Activated CD4-positive, alpha-beta T cell treated with anti-CD3 and anti-CD28 coated beads for 48 hours (primary cell): ENCODE measurements around the gene DAPL1.
A peak's percentile ranks its signal among the peaks of the same experiment; 100 is the strongest.

Experiments used
- DNase-seq: peaks from one replicate; pipeline ENCODE4 v3.0.0-alpha.2; 2020

The DAPL1 gene, protein sequence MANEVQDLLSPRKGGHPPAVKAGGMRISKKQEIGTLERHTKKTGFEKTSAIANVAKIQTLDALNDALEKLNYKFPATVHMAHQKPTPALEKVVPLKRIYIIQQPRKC

DNA sequence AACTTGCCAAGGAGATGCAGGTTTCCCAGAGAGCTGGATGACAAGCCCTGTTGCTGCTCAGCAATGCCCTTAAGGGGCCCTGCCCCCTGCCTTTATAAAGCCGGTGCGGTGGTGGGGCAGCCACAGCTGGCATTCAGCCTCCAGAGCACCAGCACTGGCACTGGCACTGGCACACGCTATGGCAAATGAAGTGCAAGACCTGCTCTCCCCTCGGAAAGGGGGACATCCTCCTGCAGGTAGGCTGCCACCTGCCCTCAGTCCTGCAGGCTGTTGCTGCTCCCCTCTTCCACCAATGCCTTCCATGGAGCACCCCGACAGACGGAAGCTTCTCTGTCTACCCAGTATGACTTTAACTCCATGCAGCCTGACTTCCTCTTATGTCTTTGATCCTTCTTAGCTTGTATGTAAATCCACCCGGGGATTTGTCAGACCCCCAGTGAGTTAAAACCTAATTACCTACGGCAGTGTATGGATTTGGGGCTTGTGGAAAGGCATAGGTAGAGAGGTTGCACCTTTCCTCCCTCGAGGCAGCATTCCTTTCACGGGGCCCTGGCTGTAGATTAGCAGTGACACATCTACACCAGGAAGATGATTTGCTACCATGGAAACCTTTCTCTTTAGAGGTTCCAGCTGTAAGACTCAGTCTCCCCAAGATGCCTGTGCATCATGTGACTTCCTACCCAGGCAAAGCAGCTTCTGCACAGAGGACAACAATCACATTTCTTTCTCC lies at the start of gene DAPL1:
TSS of gene DAPL1 (plus strand) at position 123 of the 730 bp plus-strand sequence. CDS start at position 179, 56 bp downstream.
- DNase-seq, result no peak

DNA sequence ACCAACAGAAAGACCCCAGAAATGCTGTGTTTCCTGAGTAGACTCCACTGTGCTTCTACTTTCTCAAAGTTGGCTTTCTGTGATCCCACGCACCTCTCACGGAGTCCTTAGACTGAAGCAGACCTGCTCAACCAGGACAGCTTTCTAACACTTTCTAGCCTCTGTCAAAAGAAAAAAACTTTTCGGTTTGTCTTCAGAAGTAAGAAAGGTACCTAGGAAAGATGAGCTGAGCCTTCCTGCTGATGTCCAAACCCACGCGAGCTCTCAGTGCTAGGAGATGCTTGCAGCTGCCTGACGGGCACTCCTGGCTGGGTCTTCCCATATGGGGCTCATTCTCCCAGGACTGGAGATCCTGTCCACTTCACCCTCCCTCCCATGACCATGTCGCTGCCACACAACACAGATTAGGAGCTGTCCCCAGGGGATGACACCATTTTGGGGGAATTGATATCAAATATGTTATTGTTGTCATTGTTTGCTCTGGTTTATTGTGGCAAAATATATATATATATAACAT lies 49.2 kb upstream of the DAPL1 start:
- DNase-seq, result no peak

DNA sequence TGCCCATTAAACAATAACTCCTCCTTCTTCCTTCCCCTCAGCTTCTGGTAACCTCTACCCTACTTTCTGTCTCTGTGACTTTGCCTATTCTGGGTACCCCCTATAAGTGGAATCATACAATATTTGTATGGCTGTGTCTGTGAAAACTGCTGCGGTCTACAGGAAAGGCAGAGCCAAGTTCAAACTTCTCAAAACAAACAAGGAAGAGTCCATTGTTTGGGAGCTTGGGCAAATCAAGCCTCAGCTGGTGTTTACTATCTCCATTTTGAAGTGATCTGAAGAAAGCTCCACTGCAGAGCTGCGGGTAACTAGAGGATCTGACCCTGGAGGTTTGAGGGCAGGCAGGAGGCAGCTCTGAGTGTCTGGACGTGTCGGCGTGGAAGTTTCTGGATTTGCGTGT lies 48.6 kb upstream of the DAPL1 start:
- no peak for DNase-seq

DNA sequence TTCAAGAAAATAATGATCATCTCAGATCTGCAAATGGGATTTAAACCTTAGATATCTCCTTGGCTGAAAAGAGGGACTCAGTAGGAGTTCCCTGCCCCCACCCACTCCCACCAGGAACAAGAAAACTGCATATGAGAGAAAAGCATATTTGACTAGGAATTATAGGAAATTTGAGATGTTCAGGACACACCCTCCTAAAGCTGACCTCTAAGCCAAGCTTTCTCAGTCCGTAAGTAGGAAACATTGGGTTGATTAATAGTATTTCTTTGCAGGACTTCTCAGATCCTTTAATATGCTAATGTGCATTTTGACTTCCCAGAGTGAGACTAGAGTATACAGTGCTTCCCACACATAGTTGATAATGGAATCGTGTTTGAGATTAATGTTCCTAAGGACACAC lies 47.8 kb upstream of the DAPL1 start:
- DNase-seq, result no peak

DNA sequence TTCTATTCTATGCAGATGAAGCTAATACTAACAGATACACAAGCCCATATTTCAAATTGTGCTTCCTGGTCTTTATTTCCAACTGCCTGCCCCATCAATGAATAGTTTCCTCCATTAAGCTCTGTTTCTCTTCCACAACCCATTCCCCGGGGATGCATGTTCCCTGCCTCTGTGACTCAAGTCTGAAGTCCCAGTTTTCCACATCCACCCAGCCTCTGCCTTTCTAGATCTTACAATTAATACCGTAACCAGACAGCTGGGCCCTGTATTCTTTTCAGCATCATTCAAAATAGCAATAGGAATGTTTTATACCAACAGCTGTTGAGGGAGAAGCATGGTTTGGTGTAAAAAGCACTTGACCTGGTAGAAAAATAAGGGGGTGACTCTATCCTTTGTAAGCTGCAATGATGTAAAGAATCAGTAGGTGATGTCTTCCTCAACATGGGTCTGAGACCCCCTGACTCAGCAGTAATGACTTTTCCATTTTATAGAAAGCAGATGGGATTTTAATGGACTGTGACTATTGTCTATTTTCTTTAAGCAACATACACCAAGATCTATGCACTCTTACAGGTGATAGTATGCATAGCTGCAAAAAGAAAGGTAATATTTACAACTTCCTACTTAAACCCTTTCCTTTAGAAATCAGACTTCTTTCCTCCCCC lies 46.1 kb upstream of the DAPL1 start:
- no peak for DNase-seq

DNA sequence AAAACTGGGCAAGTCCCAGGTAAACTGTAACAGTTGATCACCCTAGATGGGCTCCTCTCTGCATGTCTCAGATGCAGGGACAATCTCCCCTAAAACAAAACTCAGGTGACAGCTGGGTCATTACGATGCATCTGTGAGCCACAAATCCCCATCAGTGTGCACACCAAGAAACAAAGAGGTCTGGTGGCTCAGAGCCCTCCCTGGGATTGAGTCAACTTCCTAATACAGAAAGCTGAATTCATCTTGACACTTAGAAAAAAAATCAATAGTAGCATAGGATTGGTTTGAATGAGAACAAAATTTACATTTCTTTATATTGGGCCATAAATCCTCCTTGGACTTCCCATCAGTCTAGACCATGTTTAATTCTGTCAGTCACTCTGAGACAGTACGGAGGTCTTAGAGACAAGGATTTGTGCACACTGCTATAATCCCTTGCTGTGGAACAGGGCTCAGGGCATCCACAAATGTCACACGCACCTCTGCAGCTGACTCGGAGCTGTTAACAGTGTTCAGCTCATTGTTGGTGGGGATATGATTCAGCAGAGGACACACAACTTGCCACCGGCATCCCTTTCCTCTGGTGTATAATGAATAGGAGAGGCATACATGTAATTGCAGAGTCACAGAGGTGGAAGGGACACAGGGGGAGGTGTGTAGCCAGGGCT lies 44.5 kb upstream of the DAPL1 start:
- no peak for DNase-seq

DNA sequence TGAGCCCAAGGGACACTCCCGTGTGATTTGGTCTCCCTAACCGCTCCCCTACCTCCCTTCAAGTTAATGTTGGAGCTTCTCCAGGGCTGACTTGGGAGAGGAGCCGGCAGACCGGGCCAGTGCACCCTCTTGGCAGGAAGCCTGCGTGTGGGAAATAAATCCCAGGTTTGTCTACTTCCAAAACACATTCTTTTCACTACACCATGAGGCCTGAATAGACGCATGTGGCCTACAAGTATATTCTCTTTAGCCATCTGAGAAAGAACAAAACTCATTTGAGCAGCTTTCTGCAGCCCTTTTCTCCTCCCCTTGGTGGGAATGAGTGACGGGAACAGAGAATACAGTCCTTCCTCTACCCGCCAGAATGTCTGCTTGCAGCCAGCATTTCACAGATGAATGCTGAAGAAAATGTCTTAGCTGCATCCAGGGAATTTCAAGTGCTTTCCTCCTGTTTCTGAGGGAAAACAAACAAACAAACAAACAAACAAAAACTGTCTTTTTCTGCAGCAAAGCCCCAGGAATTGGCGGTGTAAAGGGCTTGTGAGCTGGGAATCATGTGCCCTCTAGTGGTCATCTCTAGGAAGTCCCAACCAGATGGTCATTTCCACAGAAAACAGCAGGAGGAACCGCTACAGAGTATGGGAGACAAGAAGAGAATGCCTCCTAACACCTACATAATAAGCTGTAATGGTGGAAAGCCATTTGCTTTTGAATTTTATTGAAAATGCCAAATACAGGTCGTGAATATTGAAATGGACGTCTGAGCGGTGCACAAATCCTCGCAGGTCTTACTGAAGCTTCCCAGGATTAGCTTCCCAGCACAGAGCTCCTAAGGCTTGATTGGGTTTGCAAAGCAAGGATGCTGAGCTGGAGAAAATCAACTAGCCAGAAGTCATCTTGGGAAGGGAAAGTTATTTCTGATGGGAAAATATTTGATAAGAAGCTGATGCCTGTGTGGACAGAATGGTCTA lies 41.2 kb upstream of the DAPL1 start:
- peak; percentile 25 for DNase-seq

DNA sequence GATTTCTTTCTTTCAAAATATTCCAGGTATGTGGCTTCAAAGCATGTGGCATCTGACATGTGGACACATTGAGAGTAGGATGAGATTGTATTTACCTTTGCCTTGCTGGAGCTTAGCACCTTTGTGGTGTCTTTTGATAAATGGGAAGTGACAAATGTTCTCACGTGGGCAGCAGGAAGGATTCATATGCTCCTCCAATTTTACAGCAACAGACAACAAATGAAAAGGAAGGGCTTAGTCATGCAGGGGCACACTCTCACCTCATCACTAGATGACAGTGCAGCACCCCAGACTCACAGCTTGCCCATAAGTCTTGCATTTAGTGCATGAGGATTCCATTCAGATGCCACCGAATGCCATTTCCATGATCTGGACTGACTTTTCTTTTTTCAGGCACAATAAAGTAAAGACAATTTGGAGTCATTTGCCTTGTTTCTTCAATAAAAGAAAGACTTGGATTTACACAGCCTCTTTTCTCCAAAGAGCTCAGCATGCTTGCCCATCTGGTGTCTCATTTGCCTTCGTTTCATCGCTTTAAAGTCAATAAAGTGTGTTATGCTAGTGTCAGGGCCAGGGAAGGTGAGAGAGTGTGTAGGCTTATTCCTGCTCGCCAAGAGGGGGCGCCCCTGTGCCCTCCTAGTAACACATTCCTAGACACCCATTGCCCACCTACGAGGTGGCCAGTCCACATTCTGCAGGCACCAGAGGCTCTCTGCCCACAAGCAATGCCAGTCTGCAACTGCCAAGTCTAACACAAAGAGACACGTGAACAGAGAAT lies 39.6 kb upstream of the DAPL1 start:
- peak; percentile 12 for DNase-seq

DNA sequence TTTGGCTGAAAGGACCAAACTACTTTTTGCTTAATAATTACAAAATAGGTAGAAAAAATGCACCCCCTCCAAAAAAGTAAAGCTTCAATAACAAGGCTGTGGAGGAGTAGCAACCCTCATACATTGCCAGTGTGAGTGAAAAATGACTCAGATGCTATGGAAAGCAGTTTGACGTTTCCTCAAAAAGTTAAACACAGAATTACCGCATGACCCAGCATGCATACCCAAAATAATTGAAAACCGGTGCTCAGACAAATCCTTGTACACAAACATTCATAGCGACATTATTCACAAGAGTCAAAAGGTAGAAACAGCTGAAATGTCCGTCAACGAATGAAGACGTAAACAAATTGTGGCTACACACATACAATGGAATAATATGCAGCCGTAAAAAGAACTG lies 38.8 kb upstream of the DAPL1 start:
- DNase-seq, result no peak

DNA sequence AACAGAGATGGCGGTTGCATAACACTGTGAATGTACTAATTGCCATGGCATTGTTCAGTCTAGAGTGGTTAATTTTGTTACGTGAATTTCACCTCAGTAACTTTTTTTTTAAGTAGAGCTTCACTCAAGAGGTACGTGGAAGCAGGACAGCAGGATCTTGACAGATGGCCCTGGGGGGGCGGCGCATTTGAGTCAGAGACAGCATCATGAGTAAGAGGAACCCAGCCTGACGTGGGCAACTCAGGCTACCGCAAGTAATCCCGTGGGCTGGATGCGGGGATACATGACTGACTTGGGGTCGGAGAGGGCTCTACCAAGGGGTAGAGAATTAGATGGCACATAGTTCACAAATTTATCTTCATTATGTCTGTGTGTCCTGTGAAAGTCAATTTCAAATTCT lies 38.1 kb upstream of the DAPL1 start:
- peak; percentile 25 for DNase-seq

DNA sequence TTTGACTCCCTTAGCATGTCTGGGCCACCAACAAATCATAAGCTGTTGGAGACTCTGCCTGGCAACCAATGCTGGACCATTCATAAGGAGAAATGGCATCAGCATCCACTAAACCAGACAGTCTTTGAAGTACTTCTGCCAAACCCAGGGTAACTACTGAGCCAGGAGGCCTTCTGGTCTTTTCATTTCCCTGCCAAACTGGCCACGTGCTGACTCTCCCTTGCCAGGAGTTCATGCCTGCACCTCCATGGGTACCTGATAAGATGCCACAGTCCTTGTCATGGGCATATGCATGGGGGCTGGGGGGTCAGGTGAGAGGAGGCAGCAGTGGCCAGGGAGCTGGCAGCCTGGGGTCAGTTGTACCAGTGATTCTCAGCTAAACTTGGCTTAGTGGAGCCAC lies 34.2 kb upstream of the DAPL1 start:
- DNase-seq, result no peak

DNA sequence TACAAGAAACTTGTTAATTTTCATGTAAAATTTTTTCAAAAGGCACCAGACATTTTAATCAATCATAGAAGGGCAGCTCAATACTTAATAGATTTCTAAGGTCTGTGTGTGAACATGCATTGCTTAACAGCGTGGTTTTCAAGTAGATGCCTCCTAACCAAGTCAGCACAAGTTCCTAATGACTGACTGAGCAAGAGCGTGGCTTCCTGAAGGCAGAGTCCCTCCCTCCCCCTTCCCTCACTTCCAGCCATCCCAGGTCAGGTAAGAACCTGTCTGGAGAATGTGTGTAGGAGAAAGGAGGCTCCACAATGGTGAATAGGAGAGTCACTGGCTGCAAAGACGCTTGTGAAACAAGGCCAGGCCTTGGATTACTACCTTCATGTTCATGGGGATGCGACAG lies 33.5 kb upstream of the DAPL1 start:
- DNase-seq, result no peak

DNA sequence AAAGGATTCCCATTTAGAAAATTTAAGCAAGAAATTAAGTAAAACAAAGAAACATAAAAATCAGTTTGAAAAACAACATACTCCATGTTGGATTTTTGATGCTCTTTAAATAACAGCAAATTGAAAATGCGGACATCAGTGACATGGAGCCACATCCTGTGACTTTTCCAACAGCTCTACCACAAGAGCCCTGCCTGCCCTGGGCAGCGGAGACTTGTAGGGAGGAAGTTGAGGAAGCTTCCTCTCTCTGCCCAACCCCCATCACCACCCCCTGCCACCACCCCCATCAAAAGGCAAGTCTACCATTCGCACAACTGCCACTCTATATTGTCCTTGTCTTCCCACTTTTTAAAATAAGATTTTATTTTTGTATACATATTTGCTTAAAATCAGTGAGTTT lies 32.8 kb upstream of the DAPL1 start:
- no peak for DNase-seq

DNA sequence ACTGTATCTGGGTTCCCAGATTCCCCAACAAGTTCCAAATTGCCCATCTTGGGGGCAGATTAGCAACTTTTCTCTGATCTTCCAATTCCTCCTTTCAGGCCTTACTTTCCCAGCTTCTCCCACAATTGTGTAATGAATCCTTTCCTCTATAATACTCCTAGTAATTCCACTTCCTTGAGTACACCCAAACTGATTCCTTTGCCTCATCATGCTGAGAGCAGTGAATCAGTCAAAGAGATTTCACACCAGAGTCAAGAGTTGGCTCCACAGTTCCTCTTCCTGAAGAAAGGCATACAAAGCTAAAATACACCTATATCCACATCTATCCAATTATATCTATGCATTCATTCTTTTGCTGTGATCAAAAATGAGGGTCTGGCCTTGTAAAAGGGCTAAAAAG lies 28.6 kb upstream of the DAPL1 start:
- no peak for DNase-seq

DNA sequence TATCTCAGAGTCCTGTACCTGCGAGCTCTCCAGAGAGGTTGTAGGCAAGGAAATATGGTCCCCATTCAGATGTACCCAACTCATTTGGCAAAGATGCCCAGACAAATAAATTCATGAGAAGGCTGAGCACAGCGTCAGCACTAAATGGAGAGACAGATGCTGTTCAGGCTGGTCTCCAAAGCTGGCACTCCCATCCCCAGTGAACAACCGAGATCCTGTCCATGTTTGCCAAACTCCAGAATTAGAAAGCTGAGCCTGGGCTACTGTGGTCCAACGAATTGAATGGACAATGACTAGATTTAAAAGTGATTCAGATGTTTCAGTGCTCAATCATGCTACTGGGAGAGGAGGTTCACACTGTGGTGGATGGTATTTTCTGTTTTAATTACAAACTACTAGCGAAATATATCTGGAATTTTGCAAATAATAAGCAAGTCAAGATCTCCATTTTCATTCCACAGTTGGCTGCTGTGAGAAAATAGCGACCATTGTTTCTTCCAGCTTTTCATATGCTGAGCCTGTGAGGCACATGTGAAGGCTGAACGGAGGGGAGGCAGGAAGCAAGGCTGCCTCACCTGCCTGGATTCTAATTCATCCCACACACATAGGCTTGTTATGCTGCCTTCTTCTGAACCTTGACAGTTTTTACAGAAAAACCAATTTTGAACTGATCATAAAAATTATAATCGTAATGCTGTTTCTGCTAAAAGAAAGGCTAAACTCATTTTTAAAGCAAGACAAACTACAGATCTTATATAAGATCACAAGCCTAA lies 22.6 kb upstream of the DAPL1 start:
- no peak for DNase-seq

DNA sequence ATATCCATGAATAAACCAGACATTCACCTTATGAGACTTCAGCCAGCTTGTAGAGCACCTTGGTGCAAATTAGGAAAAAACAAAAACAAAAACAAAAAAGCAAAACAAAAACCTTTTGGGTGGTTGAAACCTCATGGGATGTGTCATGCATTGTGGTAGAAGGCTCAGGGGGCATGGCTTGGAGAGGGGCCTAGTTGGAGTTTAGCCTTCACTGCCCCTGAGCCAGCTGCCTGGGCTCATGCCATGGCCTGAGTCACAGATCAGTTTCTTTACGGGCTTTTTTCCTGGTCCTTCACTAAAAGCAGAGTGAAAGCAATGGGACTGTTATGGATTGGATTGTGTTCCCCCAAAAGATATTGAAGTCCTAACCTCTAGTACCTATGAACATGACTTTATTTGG lies 22.0 kb upstream of the DAPL1 start:
- no peak for DNase-seq

DNA sequence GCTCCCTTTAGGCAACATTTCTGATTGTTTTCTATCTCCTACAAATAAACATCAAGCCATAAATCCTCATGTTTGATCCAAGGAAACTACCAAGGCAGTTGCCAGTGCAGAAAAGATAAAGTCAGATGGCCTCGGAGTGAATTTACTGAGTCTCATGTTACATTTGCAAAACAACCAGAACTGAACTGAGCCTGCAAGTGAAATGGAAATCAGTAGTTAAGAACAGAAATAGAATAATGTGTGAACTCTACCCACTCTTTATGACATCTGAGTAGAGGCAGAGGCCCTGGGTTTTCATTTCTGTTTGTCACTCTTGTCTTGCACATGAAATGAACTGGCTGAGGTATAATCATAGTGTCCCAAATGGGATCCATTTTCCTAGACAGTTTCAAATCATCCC lies 20.4 kb upstream of the DAPL1 start:
- no peak for DNase-seq

DNA sequence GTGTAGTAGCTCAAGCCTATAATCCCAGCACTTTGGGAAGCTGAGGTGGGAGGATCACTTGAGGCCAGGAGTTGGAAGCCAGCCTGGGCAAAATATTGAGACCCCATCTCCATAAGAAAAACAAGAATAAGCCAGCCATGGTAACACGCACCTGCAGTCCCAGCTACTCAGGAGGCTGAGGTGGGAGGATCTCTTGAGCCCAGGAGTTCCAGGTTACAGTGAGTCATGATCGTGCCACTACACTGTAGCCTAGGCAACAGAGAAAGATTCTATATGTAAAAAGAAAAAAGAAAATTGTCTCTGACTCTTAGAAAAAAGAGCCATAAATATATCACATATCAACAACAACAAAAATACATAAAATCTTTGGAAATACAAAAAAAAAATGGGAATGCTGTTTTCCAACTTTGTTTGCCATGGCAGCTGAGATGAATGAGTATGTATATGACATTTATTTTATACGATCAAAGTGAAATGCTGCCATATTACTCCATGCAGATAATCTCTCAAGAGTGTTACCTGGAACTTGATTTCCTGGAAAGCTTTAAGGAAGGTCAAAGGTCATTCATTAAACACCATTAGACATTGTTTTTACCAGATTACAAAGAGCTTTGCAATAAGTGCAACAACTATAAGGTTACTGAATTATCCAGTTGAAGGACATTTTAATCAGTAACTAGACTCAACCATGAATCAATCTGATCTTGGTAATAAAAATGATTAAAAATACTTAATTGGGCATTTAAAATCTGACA lies 19.7 kb upstream of the DAPL1 start:
- DNase-seq, result no peak

DNA sequence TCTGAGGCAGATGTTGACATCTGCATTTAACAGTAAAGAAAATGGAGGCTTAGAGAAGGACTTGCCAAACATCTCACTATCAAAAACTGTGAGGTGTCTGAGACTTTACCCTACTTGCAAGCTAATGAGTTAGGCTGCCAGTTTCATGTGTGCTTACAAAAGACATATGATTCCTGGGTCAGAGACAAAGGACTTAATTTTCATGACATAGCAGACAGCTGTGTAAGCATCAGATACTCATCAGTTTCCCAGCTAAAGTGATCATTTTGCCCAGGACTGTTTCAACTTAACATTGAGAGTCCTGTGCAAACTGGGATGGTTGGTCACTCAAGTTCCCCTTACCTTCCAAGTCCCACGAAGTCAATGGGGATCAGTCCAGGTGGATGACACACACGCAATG lies 18.9 kb upstream of the DAPL1 start:
- no peak for DNase-seq

DNA sequence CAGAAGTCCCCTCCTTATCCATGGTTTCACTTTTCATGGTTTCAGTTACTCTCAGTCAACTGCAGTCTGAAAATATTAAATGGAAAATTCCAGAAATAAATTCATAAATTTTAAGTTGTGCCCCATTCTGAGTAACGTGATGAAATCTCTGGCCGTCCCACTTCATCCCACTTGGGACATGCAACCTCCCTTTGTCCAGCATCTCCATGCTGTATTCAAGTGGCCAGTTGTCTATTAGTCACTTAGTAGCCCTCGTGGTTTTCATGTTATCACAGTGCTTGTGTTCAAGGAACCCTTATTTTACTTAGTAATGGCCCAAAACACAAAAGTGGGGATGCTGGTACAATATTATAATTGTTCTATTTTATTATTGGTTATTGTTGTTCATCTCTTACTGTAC lies 18.0 kb upstream of the DAPL1 start:
- DNase-seq, result no peak
